ENCODE data around the gene PLPP3. TPM values are rescaled to one million over a fixed set of nuclear protein-coding genes. Genes with fewer than 3 reads are reported as not detected.
A peak's percentile ranks its signal among the peaks of the same experiment; 100 is the strongest.

PLPP3 gene
- total RNA-seq, 1 donor from 2014 or later, result 236 TPM

DNA sequence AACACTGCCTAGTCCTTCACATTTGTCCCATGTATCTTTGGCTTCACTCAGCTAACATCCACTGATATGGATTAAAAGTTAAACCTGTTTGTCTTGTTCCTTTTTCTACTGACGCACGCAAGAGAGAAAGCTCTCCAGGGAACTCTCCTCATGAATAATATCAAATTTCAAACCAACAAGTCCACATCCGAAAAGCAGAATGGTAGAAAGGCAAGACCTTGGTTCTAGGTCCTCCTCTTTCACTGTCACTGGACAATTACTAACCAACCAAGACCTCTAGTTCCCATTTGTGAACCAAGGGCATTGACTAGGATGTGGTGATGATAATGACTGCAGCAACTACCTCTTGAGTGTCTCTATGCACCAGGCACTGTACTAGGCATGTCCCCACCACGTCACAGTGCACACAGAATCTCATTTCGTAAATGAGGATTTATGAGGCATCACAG, 8.4 kb downstream of the PLPP3 start:
- Histone ChIP-seq H3K36me3 (no peaks in the 10 kb centered on the region), H3K4me3 (peak overlapping the region in 1 of 2 donors; percentile 9), H3K4me1 (peaks cover 63% of the 10 kb centered on the region), H3K27ac (no peak overlapping the region), H3K9me3 (no peaks in the 10 kb centered on the region), H3K27me3 (no peaks in the 10 kb centered on the region)
- intact Hi-C loops (cut with DNase I), result loop anchor here (10.0 kb wide), 1 partner anchor 116 kb away; no protein-coding TSS in a partner anchor
- no peak for DNase-seq (ENCODE audit: extremely low spot score in 2 of 2)
- TF ChIP-seq, protein P1, sequence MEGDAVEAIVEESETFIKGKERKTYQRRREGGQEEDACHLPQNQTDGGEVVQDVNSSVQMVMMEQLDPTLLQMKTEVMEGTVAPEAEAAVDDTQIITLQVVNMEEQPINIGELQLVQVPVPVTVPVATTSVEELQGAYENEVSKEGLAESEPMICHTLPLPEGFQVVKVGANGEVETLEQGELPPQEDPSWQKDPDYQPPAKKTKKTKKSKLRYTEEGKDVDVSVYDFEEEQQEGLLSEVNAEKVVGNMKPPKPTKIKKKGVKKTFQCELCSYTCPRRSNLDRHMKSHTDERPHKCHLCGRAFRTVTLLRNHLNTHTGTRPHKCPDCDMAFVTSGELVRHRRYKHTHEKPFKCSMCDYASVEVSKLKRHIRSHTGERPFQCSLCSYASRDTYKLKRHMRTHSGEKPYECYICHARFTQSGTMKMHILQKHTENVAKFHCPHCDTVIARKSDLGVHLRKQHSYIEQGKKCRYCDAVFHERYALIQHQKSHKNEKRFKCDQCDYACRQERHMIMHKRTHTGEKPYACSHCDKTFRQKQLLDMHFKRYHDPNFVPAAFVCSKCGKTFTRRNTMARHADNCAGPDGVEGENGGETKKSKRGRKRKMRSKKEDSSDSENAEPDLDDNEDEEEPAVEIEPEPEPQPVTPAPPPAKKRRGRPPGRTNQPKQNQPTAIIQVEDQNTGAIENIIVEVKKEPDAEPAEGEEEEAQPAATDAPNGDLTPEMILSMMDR (IDR thresholded peaks at IDR 0.05), result no peak
- TF ChIP-seq POLR2A (IDR thresholded peaks at IDR 0.05) (no peak), POLR2AphosphoS5 (IDR thresholded peaks at IDR 0.05; ENCODE audit: insufficient read depth in 1 of 2, low read depth in 1 of 2) (no peak)

DNA sequence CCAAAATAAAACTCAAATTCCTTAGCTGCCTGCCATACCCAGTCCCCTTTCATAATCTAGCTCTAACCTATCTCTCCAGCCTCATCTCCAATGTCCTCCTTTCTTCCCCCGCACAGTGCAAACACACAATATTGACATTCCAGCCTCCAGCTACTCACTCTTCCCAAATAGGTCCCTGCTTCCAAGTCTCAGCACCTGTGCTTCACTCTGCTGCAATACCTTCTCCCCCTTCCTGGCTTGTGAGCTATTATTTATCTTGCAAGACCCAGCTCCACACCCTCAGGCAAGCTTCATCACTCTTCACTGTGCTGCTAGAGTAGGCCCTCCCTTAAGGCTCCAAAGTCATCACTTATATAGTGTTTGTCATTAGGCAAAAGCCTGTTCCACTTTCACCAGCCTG, 9.7 kb downstream of the PLPP3 start:
- no peak overlapping the region for H3K27ac ChIP-seq
- no peak for DNase-seq (ENCODE audit: extremely low spot score in 2 of 2)

GRCh38 chr1:56566994-56567393, 12.4 kb downstream of the PLPP3 start:
- Histone ChIP-seq H3K27me3 (no peaks in the 10 kb centered on the region), H3K27ac (no peak overlapping the region), H3K4me3 (no peak overlapping the region), H3K9me3 (no peaks in the 10 kb centered on the region), H3K4me1 (peaks cover 88% of the 10 kb centered on the region), H3K36me3 (no peaks in the 10 kb centered on the region)
- intact Hi-C loops (cut with DNase I), result no loop called here
- TF ChIP-seq POLR2A (IDR thresholded peaks at IDR 0.05) (no peak), POLR2AphosphoS5 (IDR thresholded peaks at IDR 0.05; ENCODE audit: insufficient read depth in 1 of 2, low read depth in 1 of 2) (no peak)
- TF ChIP-seq, protein P1 (IDR thresholded peaks at IDR 0.05), result no peak
- no peak for DNase-seq (ENCODE audit: extremely low spot score in 2 of 2)

More for the DNA sequence above, 9.7 kb downstream of the PLPP3 start:
- no peaks in the 10 kb centered on the region for H3K9me3 ChIP-seq
- H3K4me1 ChIP-seq, result peaks cover 76% of the 10 kb centered on the region
- H3K36me3 ChIP-seq, result no peaks in the 10 kb centered on the region
- TF ChIP-seq POLR2A (IDR thresholded peaks at IDR 0.05) (no peak), POLR2AphosphoS5 (IDR thresholded peaks at IDR 0.05; ENCODE audit: insufficient read depth in 1 of 2, low read depth in 1 of 2) (no peak)
- TF ChIP-seq, protein P1 (IDR thresholded peaks at IDR 0.05), result no peak
- H3K27me3 ChIP-seq, result no peaks in the 10 kb centered on the region
- intact Hi-C loops (cut with DNase I), result loop anchor here (10.0 kb wide), 1 partner anchor 115 kb away; no protein-coding TSS in a partner anchor
- no peak overlapping the region for H3K4me3 ChIP-seq

DNA sequence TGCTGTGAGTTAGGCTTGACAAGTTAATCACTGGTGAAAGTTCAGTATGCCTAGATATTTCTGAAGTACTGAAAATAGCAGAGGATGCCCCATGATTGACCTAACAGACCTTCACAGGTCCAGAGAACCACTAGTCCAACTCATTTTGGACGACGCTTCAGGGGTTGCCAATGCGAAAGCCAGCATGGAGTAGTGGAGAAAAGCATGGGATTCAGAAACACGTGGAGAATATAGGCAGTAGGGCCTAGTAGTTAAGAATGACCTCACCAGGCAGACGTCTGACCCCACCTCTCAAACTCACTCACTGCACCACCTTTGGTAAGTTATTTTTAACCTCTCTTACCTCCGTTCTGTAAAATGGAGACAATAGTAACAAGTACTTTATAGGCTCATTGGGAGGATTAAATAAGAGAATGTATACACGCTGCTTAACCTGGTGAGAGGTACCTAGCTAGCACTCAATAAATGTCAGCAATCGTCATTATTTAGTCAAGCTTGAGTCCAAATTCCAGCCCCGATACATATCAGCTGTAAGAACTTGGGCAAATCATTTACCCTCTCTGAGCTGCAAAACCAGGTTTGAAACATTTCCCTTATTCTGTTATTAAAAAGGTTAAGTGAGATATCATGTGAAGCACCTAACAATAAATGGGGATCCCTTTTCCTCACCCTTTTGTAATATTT, 13.2 kb downstream of the PLPP3 start:
- intact Hi-C loops (cut with DNase I), result no loop called here
- Histone ChIP-seq H3K9me3 (no peaks in the 10 kb centered on the region), H3K27ac (no peak overlapping the region), H3K4me1 (peaks cover 88% of the 10 kb centered on the region), H3K27me3 (no peaks in the 10 kb centered on the region), H3K36me3 (no peaks in the 10 kb centered on the region), H3K4me3 (peak overlapping the region in 1 of 2 donors; percentile 5)
- TF ChIP-seq, protein P1 (IDR thresholded peaks at IDR 0.05), result no peak
- TF ChIP-seq POLR2A (IDR thresholded peaks at IDR 0.05) (no peak), POLR2AphosphoS5 (IDR thresholded peaks at IDR 0.05; ENCODE audit: insufficient read depth in 1 of 2, low read depth in 1 of 2) (no peak)
- no peak for DNase-seq (ENCODE audit: extremely low spot score in 2 of 2)

- Histone ChIP-seq H3K4me3 (no peak overlapping the region), H3K4me1 (peaks cover 88% of the 10 kb centered on the region), H3K27ac (no peak overlapping the region), H3K9me3 (no peaks in the 10 kb centered on the region), H3K36me3 (no peaks in the 10 kb centered on the region), H3K27me3 (no peaks in the 10 kb centered on the region)
- DNase-seq (ENCODE audit: extremely low spot score in 2 of 2), result no peak
- TF ChIP-seq POLR2A (IDR thresholded peaks at IDR 0.05), result no peak
- TF ChIP-seq POLR2AphosphoS5 (IDR thresholded peaks at IDR 0.05; ENCODE audit: insufficient read depth in 1 of 2, low read depth in 1 of 2), result no peak
- TF ChIP-seq, protein P1 (IDR thresholded peaks at IDR 0.05), result no peak
- intact Hi-C loops (cut with DNase I), result no loop called here
Observed at GRCh38 chr1:56564615-56565014, 14.7 kb downstream of the PLPP3 start.
